Esophagus squamous epithelium (tissue), 5 donors: Measurements from ENCODE around the gene MTA1. TPM values are rescaled to one million over a fixed set of nuclear protein-coding genes. Genes with fewer than 3 reads are reported as not detected.

Experiments
- DNase-seq: peaks from one replicate; lab custom pipeline; 2025; lab: John Stamatoyannopoulos, UW
- H3K27ac ChIP-seq, 4 donors: fragments of 200-600 bp; sonication (generic); one replicate each; pipeline ENCODE4 v1.5.1; 2016 to 2019; ENCODE audit warnings: mild to moderate bottlenecking in 1 of 4
- H3K27me3 ChIP-seq, 4 donors: fragments of 200-600 bp; sonication (generic); 1 replicate in 3 of 4; 2 replicates in 1 of 4; pipeline versions ENCODE4 v1.5.1 to v1.6.0; 2017 to 2021; ENCODE audit warnings: antibody characterized with exemption in 1 of 4
- H3K36me3 ChIP-seq, 3 donors: fragments of 200-600 bp; sonication (generic); one replicate each; pipeline ENCODE4 v1.5.1; 2016 to 2019
- H3K4me1 ChIP-seq, 3 donors: fragments of 200-600 bp; sonication (generic); one replicate each; pipeline ENCODE4 v1.5.1; 2017 to 2019
- H3K4me3 ChIP-seq, 4 donors: fragments of 200-600 bp; sonication (generic); 1 replicate in 3 of 4; 2 replicates in 1 of 4; pipeline ENCODE4 v1.5.1; 2016 to 2019; ENCODE audit warnings: mild to moderate bottlenecking in 2 of 4, moderate library complexity in 1 of 4
- H3K9me3 ChIP-seq, 3 donors: fragments of 200-600 bp; sonication (generic); one replicate each; pipeline ENCODE4 v1.5.1; 2016 to 2019
- POLR2A ChIP-seq, 4 donors: fragments of 450-650 bp; IDR thresholded peaks; one replicate each; pipeline ENCODE4 v1.6.1; 2017; ENCODE audit warnings: antibody characterized with exemption in 4 of 4, mild to moderate bottlenecking in 4 of 4, moderate library complexity in 3 of 4
- WGBS, 2 donors: methylation state at CpG; one replicate each; pipeline ENCODE4 v1.1.5; 2018; 5-methylcytosine and 5-hydroxymethylcytosine counted together
- intact Hi-C: fragments of 100-400 bp; cut with DNase I; formaldehyde crosslinking; loops from one replicate; pipeline ENCODE4 v1.15.0; 2022
- total RNA-seq, 4 donors: library from RNA; depleted of rRNA; stranded (reverse); fragments of >200 nt; gene quantifications; one replicate each; pipeline ENCODE4 v1.1.0, GENCODE V29; 2016
- TF ChIP-seq, protein P1 (sequence below), 6 experiments: fragments of 450-650 bp in 4 of 6; fragments of 200-600 bp in 2 of 6; sonication (generic) in 2 of 6; IDR thresholded peaks; one replicate each; pipeline ENCODE4 v1.5.1; 2016 to 2019; ENCODE audit warnings: antibody characterized with exemption in 6 of 6, mild to moderate bottlenecking in 4 of 6, moderate library complexity in 4 of 6
- donor health status: DM: yes; HTN: yes; CAD: no.

MTA1 gene
- total RNA-seq, 4 donors from 2014 or later = 19.9 to 64.7 (median 39.6) TPM

DNA sequence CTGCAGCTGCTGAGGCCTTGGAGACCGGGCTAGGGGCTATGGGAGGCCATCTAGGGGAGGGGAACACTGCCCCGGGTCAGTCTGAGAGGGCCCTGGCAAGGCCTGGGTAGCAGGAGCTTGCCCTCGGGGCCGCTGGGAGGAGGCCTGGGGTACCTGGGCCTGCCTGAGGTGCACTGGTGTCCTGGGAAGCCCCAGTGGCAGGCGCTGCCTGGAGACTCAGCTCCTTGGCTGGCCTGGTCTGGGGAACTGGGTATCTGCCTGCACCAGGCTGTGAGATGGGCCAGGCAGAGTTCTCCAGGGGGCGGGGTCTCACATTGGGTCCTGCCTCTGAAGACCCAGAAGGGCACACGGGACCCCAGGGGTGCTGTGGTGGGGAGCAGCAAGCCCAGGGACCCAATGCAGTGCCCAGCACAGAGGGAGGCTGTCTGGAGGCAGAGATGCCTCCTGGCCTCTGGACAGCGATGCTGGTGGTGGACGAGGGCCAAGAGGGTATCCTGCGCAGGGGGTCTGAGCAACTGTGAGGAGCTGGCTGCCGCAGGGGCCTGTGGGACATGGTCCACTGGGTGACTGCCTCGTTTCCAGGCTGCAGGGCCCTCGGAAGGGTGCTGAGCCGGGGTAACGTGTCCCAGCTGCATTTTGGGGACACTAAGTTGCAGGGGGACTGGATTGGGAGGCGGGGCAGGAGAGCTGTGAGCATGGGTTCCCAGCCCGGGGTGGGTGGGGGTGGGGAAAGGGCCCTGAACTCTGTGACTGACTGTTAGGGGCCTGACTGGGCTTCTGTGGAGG, 7.4 kb upstream of the MTA1 start:
- peaks cover 16 to 34% (median 23%) of the 10 kb centered on the region in 3 donors for H3K4me1 ChIP-seq
- no peak for TF ChIP-seq POLR2A (IDR thresholded peaks at IDR 0.05)
- TF ChIP-seq, protein P1, sequence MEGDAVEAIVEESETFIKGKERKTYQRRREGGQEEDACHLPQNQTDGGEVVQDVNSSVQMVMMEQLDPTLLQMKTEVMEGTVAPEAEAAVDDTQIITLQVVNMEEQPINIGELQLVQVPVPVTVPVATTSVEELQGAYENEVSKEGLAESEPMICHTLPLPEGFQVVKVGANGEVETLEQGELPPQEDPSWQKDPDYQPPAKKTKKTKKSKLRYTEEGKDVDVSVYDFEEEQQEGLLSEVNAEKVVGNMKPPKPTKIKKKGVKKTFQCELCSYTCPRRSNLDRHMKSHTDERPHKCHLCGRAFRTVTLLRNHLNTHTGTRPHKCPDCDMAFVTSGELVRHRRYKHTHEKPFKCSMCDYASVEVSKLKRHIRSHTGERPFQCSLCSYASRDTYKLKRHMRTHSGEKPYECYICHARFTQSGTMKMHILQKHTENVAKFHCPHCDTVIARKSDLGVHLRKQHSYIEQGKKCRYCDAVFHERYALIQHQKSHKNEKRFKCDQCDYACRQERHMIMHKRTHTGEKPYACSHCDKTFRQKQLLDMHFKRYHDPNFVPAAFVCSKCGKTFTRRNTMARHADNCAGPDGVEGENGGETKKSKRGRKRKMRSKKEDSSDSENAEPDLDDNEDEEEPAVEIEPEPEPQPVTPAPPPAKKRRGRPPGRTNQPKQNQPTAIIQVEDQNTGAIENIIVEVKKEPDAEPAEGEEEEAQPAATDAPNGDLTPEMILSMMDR (IDR thresholded peaks at IDR 0.05) = no peak
- intact Hi-C loops = no loop called here
- peaks cover 0 to 42% (median 4%) of the 10 kb centered on the region in 4 donors for H3K27me3 ChIP-seq
- H3K4me3 ChIP-seq = peak overlapping the region in 1 of 4 donors; percentile 66
- H3K36me3 ChIP-seq = no peaks in the 10 kb centered on the region
- no peak overlapping the region for H3K27ac ChIP-seq
- no peak for DNase-seq
- no peaks in the 10 kb centered on the region for H3K9me3 ChIP-seq
- 68 to 81% methylated on average over 3 to 8 of the region's 17 CpGs for WGBS, 2 donors

DNA sequence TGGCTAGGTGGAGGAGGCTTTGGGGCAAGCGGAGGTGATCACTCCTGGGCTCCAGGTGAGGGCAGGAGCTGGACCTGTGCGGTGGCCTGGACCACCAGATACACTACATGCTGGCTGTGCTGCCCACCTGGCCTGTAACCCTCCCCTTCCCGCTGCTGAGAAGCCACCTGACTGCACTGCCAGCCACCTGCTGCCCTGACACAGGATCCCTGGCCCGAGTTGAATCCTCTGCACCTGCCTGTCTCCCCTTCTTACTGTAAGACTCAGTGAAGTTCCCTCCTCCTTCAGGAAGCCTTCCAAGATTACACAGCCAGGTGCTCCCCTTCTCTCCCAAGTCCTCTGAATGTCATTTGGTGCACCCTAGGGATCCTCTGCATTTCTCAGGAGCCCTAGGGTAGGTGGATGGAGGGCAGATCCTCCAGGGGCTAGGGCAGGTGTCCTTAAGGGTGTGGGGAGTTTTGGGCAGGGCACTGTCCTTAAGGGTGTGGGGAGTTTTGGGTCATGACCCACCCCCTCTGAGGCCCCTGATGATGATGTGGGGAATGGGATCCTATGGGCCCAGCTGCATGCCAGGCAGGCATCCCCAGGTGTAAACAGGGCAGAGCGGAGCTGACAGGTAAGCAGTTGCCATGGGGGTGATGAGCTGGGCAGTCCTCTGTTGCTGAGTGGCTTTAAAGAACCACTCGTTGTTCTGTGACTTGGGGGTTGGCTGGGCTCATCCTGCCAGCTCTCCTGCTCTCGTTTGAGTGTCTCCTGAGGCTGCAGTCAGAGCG, 6.7 kb upstream of the MTA1 start:
- TF ChIP-seq POLR2A (IDR thresholded peaks at IDR 0.05) = no peak
- TF ChIP-seq, protein P1 (IDR thresholded peaks at IDR 0.05) = no peak
- Histone ChIP-seq H3K4me3 (no peak overlapping the region), H3K27me3 (peaks cover 0 to 42% (median 4%) of the 10 kb centered on the region in 4 donors), H3K9me3 (no peaks in the 10 kb centered on the region), H3K4me1 (peaks cover 16 to 34% (median 23%) of the 10 kb centered on the region in 3 donors), H3K36me3 (no peaks in the 10 kb centered on the region), H3K27ac (no peak overlapping the region)
- WGBS, 2 donors = 86 to 87% methylated on average over 4 to 5 of the region's 8 CpGs
- intact Hi-C loops = no loop called here
- no peak for DNase-seq

DNA sequence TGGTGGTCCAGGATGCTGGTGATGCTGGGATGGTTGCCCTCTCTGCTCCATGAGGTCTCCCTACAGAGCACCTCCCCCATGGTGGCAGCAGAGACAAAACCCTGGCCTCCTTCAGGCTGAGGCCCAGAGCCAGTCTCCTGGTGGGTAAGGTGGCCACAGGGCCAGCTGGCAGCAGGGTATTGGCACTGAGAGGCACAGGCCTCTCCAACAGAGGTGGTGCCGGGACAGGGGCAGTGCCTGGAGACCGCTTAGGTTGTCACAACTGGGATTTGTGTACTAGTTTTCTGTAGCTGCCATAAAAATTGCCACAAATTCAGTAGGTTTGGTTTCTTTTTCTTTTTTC, 6.1 kb upstream of the MTA1 start:
- Histone ChIP-seq H3K4me3 (no peak overlapping the region), H3K9me3 (no peaks in the 10 kb centered on the region)
- intact Hi-C loops = no loop called here

DNA sequence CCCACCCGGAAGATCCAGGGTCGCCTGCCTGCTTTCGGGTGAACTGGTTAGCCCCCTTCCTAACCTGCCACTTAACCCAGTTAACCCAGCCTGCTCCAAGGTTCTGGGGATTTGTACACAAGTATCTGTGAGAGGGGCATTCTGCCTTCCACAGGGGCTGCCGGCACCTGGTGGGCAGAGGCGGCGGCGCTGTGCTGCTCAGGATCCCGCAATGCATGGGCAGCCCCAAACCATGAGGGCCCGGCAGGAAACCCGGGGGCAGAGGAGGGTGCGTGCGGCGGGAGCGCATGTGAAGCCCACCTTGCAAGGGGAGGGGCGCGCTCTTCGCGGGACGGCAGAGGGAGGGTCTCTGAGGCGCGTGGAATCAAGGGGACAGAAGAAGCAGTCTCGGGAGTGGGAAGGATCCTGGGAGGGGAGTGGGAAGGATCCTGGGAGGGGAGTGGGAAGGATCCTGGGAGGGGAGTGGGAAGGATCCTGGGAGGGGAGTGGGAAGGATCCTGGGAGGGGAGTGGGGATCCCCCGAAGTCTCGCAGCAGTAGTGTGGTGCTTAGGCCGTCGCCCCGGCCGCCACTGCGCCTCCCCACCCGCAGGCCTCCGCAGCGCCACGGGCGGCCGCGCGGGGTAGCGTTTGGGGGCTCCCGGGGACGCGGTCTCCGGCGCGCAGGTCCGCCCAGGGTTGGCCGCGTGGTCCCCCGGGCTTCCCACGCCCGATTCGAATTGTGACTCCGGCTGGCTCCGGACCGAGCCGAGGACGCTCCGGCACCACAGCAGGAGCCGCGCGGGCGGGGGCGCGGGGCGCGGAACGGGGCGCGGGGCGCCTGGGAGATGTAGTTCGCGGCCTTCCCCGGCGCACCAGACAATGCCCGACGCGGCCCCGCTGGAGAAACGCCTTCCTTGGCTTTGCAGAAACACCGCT, 4.9 kb upstream of the MTA1 start:
- H3K4me3 ChIP-seq = peak overlapping the region; percentile 42 to 74 (median 54)
- TF ChIP-seq POLR2A (IDR thresholded peaks at IDR 0.05) = no peak
- TF ChIP-seq, protein P1 (IDR thresholded peaks at IDR 0.05) = peak; percentile 64 to 89 (median 74)
- 12 to 26% methylated on average over 11 to 28 of the region's 79 CpGs for WGBS, 2 donors
- H3K4me1 ChIP-seq = peaks cover 27 to 48% (median 33%) of the 10 kb centered on the region in 3 donors
- no peak for DNase-seq
- H3K27me3 ChIP-seq = peaks cover 0 to 39% (median 4%) of the 10 kb centered on the region in 4 donors
- no peaks in the 10 kb centered on the region for H3K36me3 ChIP-seq
- peak overlapping the region; percentile 27 to 78 (median 64) for H3K27ac ChIP-seq
- H3K9me3 ChIP-seq = no peaks in the 10 kb centered on the region
- intact Hi-C loops = no loop called here

More for the DNA sequence above, 6.1 kb upstream of the MTA1 start:
- no peak overlapping the region for H3K27ac ChIP-seq
- 86% methylated on average over 2 of the region's 2 CpGs; no CpG with 5 or more reads in 1 of the 2 donors for WGBS, 2 donors
- DNase-seq = no peak
- no peaks in the 10 kb centered on the region for H3K36me3 ChIP-seq
- H3K4me1 ChIP-seq = peaks cover 18 to 38% (median 23%) of the 10 kb centered on the region in 3 donors
- peaks cover 0 to 42% (median 4%) of the 10 kb centered on the region in 4 donors for H3K27me3 ChIP-seq
- TF ChIP-seq, protein P1 (IDR thresholded peaks at IDR 0.05) = no peak
- TF ChIP-seq POLR2A (IDR thresholded peaks at IDR 0.05) = no peak
